Tibial artery (tissue), 4 donors: ENCODE results near the gene LAMA2.

Source experiments
- DNase-seq, 2 donors: peaks; one replicate each; pipeline ENCODE4 v3.0.0-alpha.2; 2019
- H3K27ac ChIP-seq, 2 donors: fragments of 200-600 bp; sonication (generic) in 1 of 2; 1 replicate in 1 of 2; 2 replicates in 1 of 2; pipeline ENCODE4 v1.5.1; 2018 to 2019; ENCODE audit warnings: mild to moderate bottlenecking in 1 of 2
- H3K27me3 ChIP-seq, 2 donors: fragments of 200-600 bp; sonication (generic) in 1 of 2; one replicate each; pipeline versions ENCODE4 v1.5.1 to v1.6.0; 2016 to 2019
- H3K36me3 ChIP-seq, 3 donors: fragments of 200-600 bp; sonication (generic) in 2 of 3; one replicate each; pipeline ENCODE4 v1.5.1; 2016 to 2019; ENCODE audit warnings: mild to moderate bottlenecking in 2 of 3
- H3K4me1 ChIP-seq, 4 donors: fragments of 200-600 bp; sonication (generic) in 2 of 4; 1 replicate in 3 of 4; 2 replicates in 1 of 4; pipeline ENCODE4 v1.5.1; 2016 to 2019
- H3K4me3 ChIP-seq, 2 donors: fragments of 200-600 bp; sonication (generic) in 1 of 2; 1 replicate in 1 of 2; 2 replicates in 1 of 2; pipeline ENCODE4 v1.5.1; 2018 to 2019; ENCODE audit warnings: mild to moderate bottlenecking in 2 of 2
- H3K9me3 ChIP-seq, 3 donors: fragments of 200-600 bp; sonication (generic) in 1 of 3; one replicate each; pipeline ENCODE4 v1.5.1; 2016 to 2019
- CTCF ChIP-seq, 2 experiments: fragments of 200-600 bp in 1 of 2; fragments of 450-650 bp in 1 of 2; IDR thresholded peaks; one replicate each; pipeline ENCODE4 v1.5.1; 2017 to 2019; ENCODE audit warnings: antibody characterized with exemption in 2 of 2, mild to moderate bottlenecking in 1 of 2, moderate library complexity in 1 of 2
- intact Hi-C: fragments of 100-400 bp; cut with DNase I; formaldehyde crosslinking; loops from one replicate; pipeline ENCODE4 v1.15.0; 2023; ENCODE audit warnings: low total_unique reads

Gene LAMA2

GRCh38 chr6:128847431-128848210 is 35.3 kb upstream of the LAMA2 start:
- TF ChIP-seq CTCF (IDR thresholded peaks at IDR 0.05), result no peak
- Histone ChIP-seq H3K9me3 (no peaks in the 10 kb centered on the region), H3K27ac (no peak overlapping the region), H3K27me3 (no peaks in the 10 kb centered on the region), H3K4me1 (no peaks in the 10 kb centered on the region), H3K4me3 (no peak overlapping the region), H3K36me3 (no peaks in the 10 kb centered on the region)
- DNase-seq, result no peak
- intact Hi-C loops, result no loop called here

DNA sequence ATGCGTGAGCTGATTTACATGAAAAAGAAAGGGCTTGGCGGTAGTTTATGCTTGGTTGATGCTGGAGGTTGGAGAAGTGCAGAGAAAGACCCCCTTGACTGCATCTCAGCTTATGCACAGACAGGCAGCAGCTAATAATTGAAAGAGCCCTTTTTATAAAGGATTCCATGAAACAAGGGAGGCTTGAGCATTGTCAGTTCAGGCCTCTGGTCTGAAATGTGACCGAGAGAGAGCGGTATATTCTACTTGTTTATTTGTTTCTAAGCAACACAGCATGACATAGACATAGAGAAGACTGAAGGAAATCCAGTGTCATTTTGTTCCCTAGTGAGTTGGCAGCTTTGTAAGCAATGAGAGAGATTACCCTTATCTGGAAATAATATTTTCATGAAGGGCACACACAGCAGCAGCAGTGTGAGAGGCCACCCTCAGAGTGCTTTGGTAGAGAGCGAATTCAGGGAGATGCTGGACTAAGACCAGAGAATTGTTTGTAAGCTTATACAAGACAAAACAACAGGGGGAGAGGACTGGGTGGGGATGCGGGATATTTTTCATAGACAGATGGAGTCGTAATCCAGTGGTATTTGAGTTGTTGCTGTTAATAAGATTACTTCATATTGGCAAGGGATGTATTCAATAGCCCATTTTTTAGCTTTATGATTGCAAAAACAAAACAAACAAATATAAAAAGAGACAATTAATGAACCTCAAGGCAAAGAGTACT is 34.6 kb upstream of the LAMA2 start:
- intact Hi-C loops, result no loop called here
- Histone ChIP-seq H3K27ac (no peak overlapping the region), H3K27me3 (no peaks in the 10 kb centered on the region), H3K36me3 (no peaks in the 10 kb centered on the region), H3K4me1 (no peaks in the 10 kb centered on the region), H3K4me3 (no peak overlapping the region), H3K9me3 (no peaks in the 10 kb centered on the region)
- TF ChIP-seq CTCF (IDR thresholded peaks at IDR 0.05), result no peak
- DNase-seq, result no peak

DNA sequence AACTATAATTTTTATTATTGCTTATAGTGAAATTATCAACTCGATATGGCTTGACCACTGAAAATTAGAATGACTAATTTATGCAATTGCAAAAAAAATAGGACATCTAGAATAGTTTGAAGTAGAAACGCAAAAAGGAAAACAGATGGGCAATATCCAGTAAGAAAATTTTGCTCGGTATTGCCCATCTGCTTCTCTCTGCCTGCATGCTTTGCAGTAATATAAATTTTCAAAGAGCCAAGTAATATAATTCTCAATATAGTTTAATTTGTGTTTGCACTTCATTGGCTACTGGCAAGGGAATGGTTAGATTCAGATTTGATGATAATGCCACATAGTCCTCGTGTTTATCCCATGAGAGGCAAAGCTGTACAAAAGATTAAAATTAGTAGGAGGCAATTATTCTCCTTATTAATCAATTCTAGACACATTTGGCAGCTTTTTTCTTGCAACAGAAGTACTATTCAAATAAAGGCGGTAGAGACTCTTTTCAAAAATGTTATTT is 27.3 kb upstream of the LAMA2 start:
- no peak for TF ChIP-seq CTCF (IDR thresholded peaks at IDR 0.05)
- intact Hi-C loops, result no loop called here
- no peaks in the 10 kb centered on the region for H3K4me1 ChIP-seq
- H3K4me3 ChIP-seq, result no peak overlapping the region
- H3K27ac ChIP-seq, result no peak overlapping the region
- H3K9me3 ChIP-seq, result no peaks in the 10 kb centered on the region
- no peaks in the 10 kb centered on the region for H3K27me3 ChIP-seq
- no peaks in the 10 kb centered on the region for H3K36me3 ChIP-seq
- DNase-seq, result no peak

DNA sequence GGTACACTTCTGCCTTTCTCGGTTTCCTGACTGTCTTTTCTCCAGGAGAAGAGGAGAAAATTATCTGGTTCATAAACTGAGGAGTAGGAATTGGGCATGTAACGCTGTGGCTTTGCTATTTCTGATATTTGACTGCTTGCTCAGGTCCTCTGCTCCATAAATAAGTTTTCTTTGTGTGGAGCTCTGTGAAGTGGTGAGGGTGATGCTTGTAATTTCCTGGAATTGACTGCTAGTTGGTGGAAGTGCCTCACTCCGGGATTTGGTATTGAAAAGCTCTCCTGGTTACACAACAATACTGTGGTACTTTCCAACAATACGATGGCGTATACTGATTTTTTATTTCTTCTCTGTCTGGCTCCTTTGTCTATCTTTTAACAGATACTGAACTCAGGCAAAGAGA is 25.1 kb upstream of the LAMA2 start:
- intact Hi-C loops, result no loop called here
- H3K9me3 ChIP-seq, result no peaks in the 10 kb centered on the region
- H3K36me3 ChIP-seq, result no peaks in the 10 kb centered on the region
- H3K27ac ChIP-seq, result no peak overlapping the region
- no peak for TF ChIP-seq CTCF (IDR thresholded peaks at IDR 0.05)
- H3K27me3 ChIP-seq, result no peaks in the 10 kb centered on the region
- no peaks in the 10 kb centered on the region for H3K4me1 ChIP-seq
- H3K4me3 ChIP-seq, result no peak overlapping the region
- no peak for DNase-seq

DNA sequence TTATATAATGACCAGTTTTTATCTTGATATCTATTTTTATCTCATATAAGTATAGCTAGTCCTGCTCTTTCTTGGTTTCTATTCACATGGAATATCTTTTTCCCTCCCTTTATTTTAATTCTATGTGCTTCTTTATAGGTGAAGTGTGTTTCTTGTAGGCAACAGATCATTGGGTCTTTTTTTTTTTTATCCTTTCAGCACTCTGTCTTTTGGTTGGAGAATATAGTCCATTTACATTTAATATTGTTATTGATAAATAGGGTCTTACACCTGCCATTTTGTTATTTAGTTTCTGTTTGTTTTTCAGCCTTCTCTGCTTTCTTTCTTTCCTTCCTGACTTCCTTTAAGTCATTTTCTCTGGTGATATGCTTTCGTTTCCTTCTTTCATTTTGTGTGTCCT is 22.2 kb upstream of the LAMA2 start:
- Histone ChIP-seq H3K9me3 (no peaks in the 10 kb centered on the region), H3K36me3 (no peaks in the 10 kb centered on the region), H3K4me1 (no peaks in the 10 kb centered on the region), H3K27ac (no peak overlapping the region), H3K4me3 (no peak overlapping the region), H3K27me3 (no peaks in the 10 kb centered on the region)
- intact Hi-C loops, result no loop called here
- no peak for DNase-seq
- no peak for TF ChIP-seq CTCF (IDR thresholded peaks at IDR 0.05)
